Aortic smooth muscle cell (primary cell): Measurements from ENCODE around the gene CCER1. TPM values are rescaled to one million over a fixed set of nuclear protein-coding genes. Genes with fewer than 3 reads are reported as not detected.

Source experiments
- total RNA-seq: library from RNA; depleted of rRNA; stranded (reverse); fragments of >200 nt; gene quantifications from 2 replicates; pipeline ENCODE4 v1.2.3, GENCODE V29; 2014

Gene CCER1, protein sequence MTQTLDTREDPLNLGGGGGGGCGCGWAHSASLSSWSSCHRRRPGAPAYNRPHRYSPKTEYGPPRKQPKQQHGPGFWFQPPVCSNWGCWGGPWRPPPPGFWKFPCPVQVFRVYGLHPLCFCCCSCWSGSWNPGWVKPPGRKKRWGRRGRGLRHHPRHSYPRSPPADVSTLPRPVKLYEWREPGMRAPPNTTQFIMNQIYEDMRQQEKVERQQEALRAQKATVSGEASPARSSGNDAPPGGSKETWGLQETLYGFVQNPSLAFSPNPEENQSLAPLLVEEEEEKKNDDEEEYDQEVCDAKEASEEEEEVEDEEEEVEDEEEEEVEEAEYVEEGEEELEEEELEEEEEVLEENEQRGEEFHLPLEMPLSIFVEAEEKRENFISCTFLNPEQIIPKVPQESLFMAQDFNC
- not detected in 2 replicates for total RNA-seq

GRCh38 chr12:90954921-90955320, at the start of gene CCER1:
Gene CCER1 (minus strand): TSS chr12:90955176. CDS start chr12:90954742, 434 bp downstream.

Other genes starting within 250 kb of the CCER1 start
- gene EPYC, start 49.8 kb upstream of the CCER1 start, total RNA-seq = not detected in 2 replicates
- not detected in 2 replicates for gene KERA, start 102.8 kb upstream of the CCER1 start, total RNA-seq
- gene LUM, start 156.3 kb upstream of the CCER1 start, total RNA-seq = 691 and 1,118 TPM in 2 replicates
- gene DCN, start 227.6 kb upstream of the CCER1 start, total RNA-seq = 129 and 306 TPM in 2 replicates